ENCODE results near the gene PAQR9. TPM values are rescaled to one million over a fixed set of nuclear protein-coding genes. Genes with fewer than 3 reads are reported as not detected.

Gene PAQR9
- total RNA-seq, 1 experiment from 2014 or later, result 0.17 TPM

GRCh38 chr3:143001369-143002082 lies 38.1 kb upstream of the PAQR9 start, which contains the start of gene U2SURP (continued):
- TF ChIP-seq ZBTB33 (IDR thresholded peaks at IDR 0.05; ENCODE audit: extremely low read depth, insufficient replicate concordance, low read length) (peak; percentile 89), POLR2AphosphoS5 (IDR thresholded peaks at IDR 0.05; ENCODE audit: low read depth, low read length) (peak; percentile 90), SRF (IDR thresholded peaks at IDR 0.05; ENCODE audit: low read depth) (peak; percentile 98), RAD21 (IDR thresholded peaks at IDR 0.05; ENCODE audit: low read depth) (no peak), ELF1 (IDR thresholded peaks at IDR 0.05; ENCODE audit: borderline replicate concordance, low read depth) (peak; percentile 8; the same call in 1 of the 2 replicates)

- ATAC-seq (no peak), DNase-seq (ENCODE audit: low read depth, low spot score) (no peak)
- BruUV-seq (replicated peaks), result TSS peak; percentile 94
- Histone ChIP-seq H3K4me3 (replicated peaks in 1 of 2; ENCODE audit: low read depth in 1 of 2, low read length in 2 of 2) (peak overlapping the region; percentile 98 to 99), H3K4me2 (ENCODE audit: low read length) (peak overlapping the region; percentile 96), H3K9ac (ENCODE audit: low read length) (peak overlapping the region; percentile 98), H3K27ac (ENCODE audit: low read depth, low read length) (peak overlapping the region; percentile 76), H3K9me2 (ENCODE audit: insufficient read depth) (no peaks in the 10 kb centered on the region), H2AFZ (ENCODE audit: low read depth, low read length, poor library complexity, severe bottlenecking) (peak overlapping the region; percentile 59), H3K4me1 (ENCODE audit: control insufficient read depth in 1 of 2, insufficient read depth in 2 of 2, low read length in 2 of 2) (peaks cover 8 to 36% of the 10 kb centered on the region in 2 experiments; a peak in 3 of 4 replicates), H4K20me1 (ENCODE audit: insufficient read depth) (peaks cover 20% of the 10 kb centered on the region; the same call in 1 of the 2 replicates), H3K27me3 (ENCODE audit: insufficient read depth, low read length) (no peaks in the 10 kb centered on the region), H3K79me2 (ENCODE audit: insufficient read depth, low read length) (peaks cover 53% of the 10 kb centered on the region), H3K9me3 (ENCODE audit: control insufficient read depth in 1 of 2, insufficient read depth in 1 of 2, low read depth in 1 of 2, low read length in 2 of 2) (no peaks in the 10 kb centered on the region), H3K36me3 (ENCODE audit: control insufficient read depth in 1 of 2, insufficient read depth in 2 of 2, low read length in 2 of 2) (no peaks in the 10 kb centered on the region)
- intact Hi-C loops (cut with micrococcal nuclease), result no loop called here
- TF ChIP-seq EGR1 (IDR thresholded peaks at IDR 0.05; ENCODE audit: low read depth) (no peak), TCF7L2 (IDR thresholded peaks at IDR 0.05; ENCODE audit: borderline replicate concordance, extremely low read depth, insufficient read depth, insufficient read length) (no peak), ATF3 (IDR thresholded peaks at IDR 0.05) (no peak), POLR2A (IDR thresholded peaks at IDR 0.05; ENCODE audit: borderline replicate concordance, extremely low read depth, insufficient read depth, insufficient read length) (peak; percentile 56)
- RAD21 ChIA-PET (ENCODE audit: low non-redundant PET in 1 of 2, low total read pairs in 2 of 2, uncharacterized antibody in 2 of 2, unreplicated experiment in 2 of 2), result interaction anchor here in 1 of 2 experiments (0.7 kb wide), 1 partner anchor 405 kb away, joined by 3 read pairs; the partner anchor contains the start of gene PLS1
- CTCF ChIA-PET, result interaction anchor here (0.9 to 2.2 kb wide), 5 partner anchors 10 to 414 kb away, joined by 3 to 9 read pairs (median 3); no protein-coding TSS in a partner anchor
- POLR2A ChIA-PET, result interaction anchor here (0.5 to 1.5 kb wide), 9 partner anchors 13 to 422 kb away, joined by 3 to 4 read pairs (median 3); partner anchors contain the start of gene ATR
Measured at GRCh38 chr3:143001034-143001368, 37.5 kb upstream of the PAQR9 start.
